G401.6 (cell line): ENCODE measurements around the gene COG7.
"Not testable (repeated sequence)": the region's sequence is repeated elsewhere in the genome, so short reads cannot be mapped to it uniquely, and the experiment has no call there.

Experiments
- FAIRE-seq: peaks from 2 replicates; lab custom pipeline; 2012; peaks lifted over from hg19 to GRCh38; lab: Jason Lieb, UNC

COG7 gene

DNA sequence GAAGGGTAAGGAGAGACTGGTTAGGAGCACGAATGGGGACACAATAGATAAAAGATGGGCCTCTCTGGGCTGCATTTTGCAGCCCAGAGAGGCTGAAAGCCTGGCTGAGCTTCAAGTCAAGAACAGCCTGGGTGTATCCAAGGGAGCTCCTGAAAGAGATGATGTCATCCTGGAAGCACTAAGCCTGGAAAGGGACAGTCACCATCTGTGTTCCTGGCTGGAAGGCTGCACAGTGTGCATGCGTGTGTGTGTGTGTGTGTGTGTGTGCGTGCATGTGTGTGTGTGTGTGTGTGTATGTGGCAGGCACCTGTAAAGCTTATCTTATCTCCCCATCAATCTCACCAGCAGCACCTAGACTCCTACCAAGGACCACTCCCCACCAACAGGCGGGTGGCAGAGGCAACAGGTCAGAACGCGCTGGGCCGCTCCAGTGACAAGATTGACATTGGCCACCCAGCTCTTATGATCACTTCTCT is 44.1 kb downstream of the COG7 start:
- FAIRE-seq: no peak

GRCh38 chr16:23408242-23408822 is 44.7 kb downstream of the COG7 start:
- no peak for FAIRE-seq

GRCh38 chr16:23407436-23408127 is 45.4 kb downstream of the COG7 start:
- no peak for FAIRE-seq

- FAIRE-seq: no peak
Observed at GRCh38 chr16:23406546-23407240, 46.3 kb downstream of the COG7 start.

DNA sequence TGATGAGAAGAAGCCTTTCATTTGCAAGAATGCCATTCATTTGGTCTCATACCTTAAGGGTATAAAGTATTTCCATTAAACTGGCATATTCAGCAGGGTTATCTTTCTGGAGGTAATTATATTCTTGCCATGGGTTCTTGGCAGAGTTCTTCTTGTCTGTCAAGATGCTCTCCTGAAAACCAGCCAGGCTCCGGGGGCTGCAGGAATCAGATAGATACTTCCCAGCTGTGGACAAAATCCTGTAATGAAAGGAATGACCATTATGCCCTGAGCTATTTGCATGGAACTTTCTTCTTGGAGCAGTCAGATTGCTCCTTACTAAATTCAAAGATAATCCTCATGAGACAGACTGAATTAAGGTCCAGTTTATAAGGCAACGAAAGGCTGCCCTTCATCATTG is 47.0 kb downstream of the COG7 start:
- no peak for FAIRE-seq

- no peak for FAIRE-seq
Observed at GRCh38 chr16:23403547-23403946, 49.4 kb downstream of the COG7 start.

DNA sequence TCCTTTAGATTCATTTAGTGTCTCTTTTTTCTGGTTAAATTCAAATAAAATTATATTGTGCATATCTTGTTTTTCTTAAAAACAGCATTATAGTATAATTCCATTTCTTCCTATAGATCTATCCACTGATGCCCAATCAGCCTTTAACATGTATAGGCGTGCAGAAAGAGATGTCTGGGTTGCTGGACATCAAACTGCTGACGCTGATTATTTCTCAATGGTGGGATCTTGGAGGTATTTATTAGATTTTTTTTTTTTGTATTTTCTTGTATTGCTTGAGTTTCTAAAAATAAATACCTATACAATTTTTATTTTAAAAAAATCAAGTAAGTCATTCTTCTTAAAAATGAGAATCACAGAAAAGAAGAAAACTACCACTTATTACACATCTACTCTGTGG is 50.9 kb downstream of the COG7 start:
- FAIRE-seq: no peak

GRCh38 chr16:23401139-23401538 is 51.9 kb downstream of the COG7 start:
- no peak for FAIRE-seq

DNA sequence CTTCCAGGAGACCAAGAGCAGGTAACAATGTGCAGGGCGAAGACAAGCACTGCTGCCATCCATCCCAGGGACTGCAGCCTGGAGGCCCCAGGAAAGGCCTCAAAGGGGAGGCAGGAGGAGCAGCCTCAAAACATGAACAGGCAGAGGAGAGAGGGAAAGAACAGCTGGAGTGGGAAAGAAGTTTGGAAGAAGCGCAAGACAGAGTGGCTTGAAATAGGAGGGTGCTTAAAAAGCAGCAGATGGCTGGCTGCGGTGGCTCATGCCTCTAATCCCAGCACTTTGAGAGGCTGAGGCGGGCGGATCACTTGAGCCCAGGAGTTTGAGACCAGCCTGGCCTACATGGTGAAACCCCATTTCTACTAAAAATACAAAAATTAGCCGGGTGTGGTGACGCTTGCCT is 52.5 kb downstream of the COG7 start:
- FAIRE-seq: not testable (repeated sequence)

- FAIRE-seq: no peak
Observed at GRCh38 chr16:23398987-23399805, 53.8 kb downstream of the COG7 start.

GRCh38 chr16:23397464-23397863 is 55.5 kb downstream of the COG7 start:
- no peak for FAIRE-seq

GRCh38 chr16:23395732-23396131 is 57.3 kb downstream of the COG7 start:
- FAIRE-seq: no peak

GRCh38 chr16:23394141-23394831 is 58.7 kb downstream of the COG7 start:
- no peak for FAIRE-seq

DNA sequence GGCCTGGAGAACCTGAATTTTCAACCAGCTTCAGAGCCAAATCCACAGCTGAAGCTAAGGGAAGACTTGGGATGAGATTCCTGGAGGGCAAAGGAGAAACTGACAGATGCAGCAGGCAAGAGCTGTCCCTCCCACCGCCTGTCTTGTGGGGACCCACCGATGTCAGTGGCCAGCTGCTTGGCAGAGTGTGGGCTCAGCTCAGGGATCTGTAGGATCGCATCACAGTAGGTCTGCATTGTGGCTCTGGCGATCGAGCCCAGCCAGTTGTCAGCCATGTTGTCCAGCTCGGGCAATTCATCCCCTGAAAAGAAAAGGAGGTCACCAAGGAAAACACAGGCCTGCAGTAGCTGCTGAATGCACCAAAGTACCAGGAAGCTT is 60.8 kb downstream of the COG7 start:
- FAIRE-seq: no peak

DNA sequence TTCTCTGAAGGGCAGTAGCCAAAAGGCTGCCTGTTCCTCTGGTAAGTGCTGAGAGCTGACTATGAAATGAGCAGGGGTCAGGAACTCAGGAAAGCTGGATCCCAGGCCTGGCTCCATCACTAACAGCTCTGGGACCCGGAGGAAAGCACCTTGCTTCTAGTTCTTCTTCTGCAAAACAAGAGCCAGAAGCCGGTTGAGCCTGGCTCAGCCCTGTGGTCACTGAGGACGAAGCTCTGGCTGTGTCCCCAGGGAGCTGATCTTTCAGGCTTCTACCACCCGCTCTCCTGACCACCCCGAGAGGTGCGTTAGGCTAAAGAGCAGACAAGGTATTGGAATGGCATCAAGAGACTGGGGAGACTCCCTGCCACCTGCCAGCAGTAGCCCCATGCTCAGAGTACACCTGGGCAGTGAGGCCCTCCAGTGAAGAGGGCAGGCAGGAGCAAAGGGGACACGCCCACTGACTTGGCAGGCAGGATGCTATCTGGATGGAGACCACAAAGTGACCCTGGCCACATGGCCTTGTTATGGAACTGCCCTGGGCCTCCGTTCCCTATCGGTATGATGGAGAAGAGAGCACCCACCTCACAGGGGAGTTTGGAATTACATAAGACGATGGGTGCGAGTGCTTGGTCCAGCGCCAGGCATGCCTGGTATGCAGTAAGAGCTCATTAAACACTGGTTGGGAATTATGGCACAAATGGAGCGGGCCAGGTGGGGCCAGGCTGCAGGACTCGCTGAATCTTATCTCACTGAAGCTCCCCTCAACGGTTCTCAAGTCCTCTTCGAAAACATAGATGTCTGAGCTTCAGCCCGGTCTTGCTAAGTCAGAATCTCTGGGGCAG is 61.4 kb downstream of the COG7 start:
- no peak for FAIRE-seq

DNA sequence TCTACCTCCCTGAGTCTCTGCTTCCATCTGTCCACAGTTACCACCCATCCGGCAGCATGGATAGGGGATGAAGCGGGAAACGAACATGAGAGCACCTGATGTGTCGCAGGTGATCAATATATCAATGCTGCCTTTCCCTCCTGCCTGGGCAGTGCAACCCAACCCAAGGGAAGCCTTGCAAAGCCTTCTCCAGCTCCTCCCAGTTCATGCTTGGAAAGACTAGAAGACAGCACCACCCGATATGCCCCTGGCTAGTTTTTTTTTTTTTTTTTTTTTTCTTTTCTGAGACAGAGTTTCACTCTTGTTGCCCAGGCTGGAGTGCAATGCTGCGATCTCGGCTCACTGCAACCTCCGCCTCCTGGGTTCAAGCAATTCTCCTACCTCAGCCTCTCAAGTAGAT is 63.1 kb downstream of the COG7 start:
- not testable (repeated sequence) for FAIRE-seq

- no peak for FAIRE-seq
Observed at GRCh38 chr16:23389201-23389600, 63.8 kb downstream of the COG7 start.

GRCh38 chr16:23388786-23389185 is 64.2 kb downstream of the COG7 start:
- no peak for FAIRE-seq

DNA sequence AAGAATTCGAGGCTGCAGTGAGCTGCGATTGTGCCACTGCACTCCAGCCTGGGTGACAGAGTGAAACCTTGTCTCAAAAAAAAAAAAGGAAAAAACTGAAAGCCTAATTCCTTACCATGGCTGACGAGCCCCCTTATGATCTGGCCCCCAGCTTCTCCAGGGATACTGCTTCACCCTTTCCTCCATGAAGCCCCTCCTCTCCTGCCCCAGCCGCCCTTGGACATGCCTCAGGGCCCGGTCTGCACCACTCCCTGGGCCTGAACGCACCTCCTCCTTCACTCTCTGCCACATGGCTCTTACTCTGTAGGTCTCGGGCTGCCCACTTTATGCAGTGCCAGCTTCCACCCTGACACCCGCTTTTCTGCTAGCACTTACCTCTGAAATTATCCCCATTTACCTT is 65.3 kb downstream of the COG7 start:
- no peak for FAIRE-seq

GRCh38 chr16:23385441-23385840 is 67.5 kb downstream of the COG7 start:
- no peak for FAIRE-seq

- no peak for FAIRE-seq
Observed at GRCh38 chr16:23384878-23385277, 68.1 kb downstream of the COG7 start.
